Osteocyte (in vitro differentiated cells): Measurements from ENCODE around the gene KERA. TPM values are rescaled to one million over a fixed set of nuclear protein-coding genes. Genes with fewer than 3 reads are reported as not detected.

Source experiments
- DNase-seq: peaks from one replicate; pipeline ENCODE4 v3.0.0; 2021; ENCODE audit warnings: mixed read lengths; ENCODE audit not compliant: unreplicated experiment; ENCODE audit errors: extremely low spot score
- H3K27ac Mint-ChIP-seq: one replicate; pipeline ENCODE4 v1.8.0; 2021; ENCODE audit warnings: mild to moderate bottlenecking, mixed read lengths; ENCODE audit not compliant: unreplicated experiment
- H3K27me3 Mint-ChIP-seq: one replicate; pipeline ENCODE4 v1.8.0; 2021; ENCODE audit warnings: mixed read lengths; ENCODE audit not compliant: unreplicated experiment
- H3K36me3 Mint-ChIP-seq: one replicate; pipeline ENCODE4 v1.8.0; 2021; ENCODE audit warnings: mixed read lengths; ENCODE audit not compliant: unreplicated experiment
- H3K4me1 Mint-ChIP-seq: one replicate; pipeline ENCODE4 v1.8.0; 2021; ENCODE audit warnings: mixed read lengths; ENCODE audit not compliant: unreplicated experiment
- H3K4me3 Mint-ChIP-seq: one replicate; pipeline ENCODE4 v1.8.0; 2021; ENCODE audit warnings: mild to moderate bottlenecking, moderate library complexity, mixed read lengths; ENCODE audit not compliant: unreplicated experiment
- H3K9me3 Mint-ChIP-seq: one replicate; pipeline ENCODE4 v1.8.0; 2021; ENCODE audit warnings: mixed read lengths; ENCODE audit not compliant: unreplicated experiment
- CTCF ChIP-seq: fragments of 200-600 bp; sonication (generic); IDR thresholded peaks from 2 replicates; pipeline ENCODE4 v1.5.0; 2021; ENCODE audit warnings: antibody characterized with exemption, mild to moderate bottlenecking, moderate library complexity
- total RNA-seq: library from RNA; stranded (reverse); gene quantifications from 2 replicates; pipeline ENCODE4 v1.2.1, GENCODE V29; 2021

The KERA gene
- total RNA-seq, 1 donor from 2014 or later = not detected

- no peak overlapping the region for H3K27ac Mint-ChIP-seq
- H3K4me1 Mint-ChIP-seq = peaks cover 11% of the 10 kb centered on the region
- DNase-seq = no peak
- H3K9me3 Mint-ChIP-seq = no peaks in the 10 kb centered on the region
- no peaks in the 10 kb centered on the region for H3K27me3 Mint-ChIP-seq
- no peaks in the 10 kb centered on the region for H3K36me3 Mint-ChIP-seq
- no peak for TF ChIP-seq CTCF
- no peak overlapping the region for H3K4me3 Mint-ChIP-seq
Observed at GRCh38 chr12:91023326-91024004, 34.4 kb downstream of the KERA start.

- peaks cover 14% of the 10 kb centered on the region for H3K4me1 Mint-ChIP-seq
- H3K36me3 Mint-ChIP-seq = no peaks in the 10 kb centered on the region
Observed at GRCh38 chr12:91021076-91021475, 36.7 kb downstream of the KERA start.

GRCh38 chr12:91019455-91019854 lies 38.4 kb downstream of the KERA start:
- H3K4me1 Mint-ChIP-seq = peaks cover 14% of the 10 kb centered on the region
- no peaks in the 10 kb centered on the region for H3K9me3 Mint-ChIP-seq

More at GRCh38 chr12:91021076-91021475, 36.7 kb downstream of the KERA start:
- Mint-ChIP-seq H3K27ac (no peak overlapping the region), H3K9me3 (no peaks in the 10 kb centered on the region), H3K27me3 (no peaks in the 10 kb centered on the region), H3K4me3 (no peak overlapping the region)
- no peak for TF ChIP-seq CTCF
- DNase-seq = no peak

GRCh38 chr12:91017511-91018263 lies 40.1 kb downstream of the KERA start:
- H3K4me3 Mint-ChIP-seq = no peak overlapping the region
- H3K27me3 Mint-ChIP-seq = no peaks in the 10 kb centered on the region
- no peak for TF ChIP-seq CTCF
- DNase-seq = no peak
- H3K27ac Mint-ChIP-seq = no peak overlapping the region
- H3K36me3 Mint-ChIP-seq = no peaks in the 10 kb centered on the region
- H3K9me3 Mint-ChIP-seq = no peaks in the 10 kb centered on the region
- H3K4me1 Mint-ChIP-seq = peaks cover 4% of the 10 kb centered on the region

More at GRCh38 chr12:91019455-91019854, 38.4 kb downstream of the KERA start:
- Mint-ChIP-seq H3K36me3 (no peaks in the 10 kb centered on the region), H3K27me3 (no peaks in the 10 kb centered on the region), H3K4me3 (no peak overlapping the region), H3K27ac (no peak overlapping the region)
- no peak for DNase-seq
- no peak for TF ChIP-seq CTCF

GRCh38 chr12:91017043-91017442 lies 40.8 kb downstream of the KERA start:
- Mint-ChIP-seq H3K4me3 (no peak overlapping the region), H3K4me1 (peaks cover 3% of the 10 kb centered on the region), H3K9me3 (no peaks in the 10 kb centered on the region), H3K27ac (no peak overlapping the region), H3K27me3 (no peaks in the 10 kb centered on the region), H3K36me3 (no peaks in the 10 kb centered on the region)
- no peak for DNase-seq
- TF ChIP-seq CTCF = no peak
